ENCODE results near the gene ARHGAP45. TPM values are rescaled to one million over a fixed set of nuclear protein-coding genes. Genes with fewer than 3 reads are reported as not detected.

Gene ARHGAP45
- total and polyA plus RNA-seq, 2 of the 8 experiments (the other 6 are each of a cell fraction or from before 2014, with no cell fraction given), result 31.4 to 41.8 TPM

GRCh38 chr19:1109697-1110671 lies 43.0 kb downstream of the ARHGAP45 start:
- no peak overlapping the region for H2BK12ac ChIP-seq (ENCODE audit: low read depth, low read length)
- no peak overlapping the region for H4K5ac ChIP-seq (ENCODE audit: insufficient read length, low read depth, low read length)
- H2BK20ac ChIP-seq (ENCODE audit: low read length), result no peak overlapping the region
- H3K4me1 ChIP-seq (replicated peaks in 1 of 4; ENCODE audit: control insufficient read depth in 3 of 4, insufficient read depth in 4 of 4, low read length in 3 of 4), result peaks cover 0 to 11% (median 6%) of the 10 kb centered on the region in 4 experiments; a peak in 5 of 7 replicates
- H3K56ac ChIP-seq (replicated peaks; ENCODE audit: insufficient read length, low read depth, low read length), result no peak overlapping the region
- FAIRE-seq (no peak), DNase-seq (ENCODE audit: low read depth in 1 of 2, low spot score in 2 of 2) (no peak)
- H3K23me2 ChIP-seq (ENCODE audit: low read depth, low read length), result peaks cover 4% of the 10 kb centered on the region; the same call in 1 of the 2 replicates
- peaks cover 7 to 16% of the 10 kb centered on the region in 2 experiments for H4K20me1 ChIP-seq (replicated peaks in 1 of 2; ENCODE audit: control insufficient read depth in 1 of 2, insufficient read depth in 2 of 2, low read length in 2 of 2)
- no peak overlapping the region for H2BK5ac ChIP-seq (ENCODE audit: low read depth, low read length)
- no peak overlapping the region for H3K14ac ChIP-seq (ENCODE audit: insufficient read length)
- H3K36me3 ChIP-seq (ENCODE audit: control insufficient read depth in 2 of 4, insufficient read depth in 4 of 4, low read length in 3 of 4), result peaks cover 8 to 43% (median 17%) of the 10 kb centered on the region in 4 experiments; a peak in 6 of 8 replicates
- TF ChIP-seq CREB1 (IDR thresholded peaks at IDR 0.05), result no peak
- no peak overlapping the region for H2AK5ac ChIP-seq (ENCODE audit: low read depth, low read length)
- ChIA-PET CTCF (ENCODE audit: partially characterized antibody) (interaction anchor here (0.6 kb wide), 1 partner anchor 10 kb away, joined by 3 read pairs; no protein-coding TSS in a partner anchor), POLR2A (ENCODE audit: partially characterized antibody) (interaction anchor here (1.0 to 9.8 kb wide), 2 partner anchors 22 to 120 kb away, joined by 4 to 116 read pairs; no protein-coding TSS in a partner anchor)
- no peak overlapping the region for H4K91ac ChIP-seq (replicated peaks; ENCODE audit: insufficient read length, low read length)
- no peak overlapping the region for H3K23ac ChIP-seq (ENCODE audit: insufficient read length)
- no peak overlapping the region for H3K4ac ChIP-seq (replicated peaks; ENCODE audit: insufficient read length, low read depth, low read length)
- no peak overlapping the region for H2BK120ac ChIP-seq (replicated peaks; ENCODE audit: low read depth, low read length)
- H3K9ac ChIP-seq (replicated peaks in 1 of 4; ENCODE audit: extremely low read depth in 1 of 4, low read depth in 3 of 4, low read length in 3 of 4), result no peak overlapping the region
- 92% methylated on average over 36 of the region's 54 CpGs; no CpG with 5 or more reads in 1 of the 2 experiments for WGBS, 2 experiments (ENCODE audit: extremely low coverage in 1 of 2, insufficient coverage in 1 of 2, insufficient read length in 1 of 2, insufficient replicate concordance in 2 of 2, low coverage in 1 of 2, low lambda C conversion rate in 2 of 2, missing lambda C conversion rate in 1 of 2)
- no peak overlapping the region for H2AFZ ChIP-seq (ENCODE audit: low read length)
- peaks cover 2% of the 10 kb centered on the region for H3K79me1 ChIP-seq (ENCODE audit: low read depth, low read length)
- H3K4me3 ChIP-seq (ENCODE audit: extremely low read depth in 1 of 4, insufficient read depth in 2 of 4, low read depth in 3 of 4, low read length in 4 of 4), result no peak overlapping the region
- H3K79me2 ChIP-seq (ENCODE audit: control insufficient read depth in 1 of 2, insufficient read depth in 2 of 2, low read length in 2 of 2), result no peaks in the 10 kb centered on the region; a peak in 1 of 4 replicates
- H3K9me3 ChIP-seq (ENCODE audit: insufficient read depth in 2 of 2, low read depth in 1 of 2, low read length in 1 of 2), result no peaks in the 10 kb centered on the region
- no peak overlapping the region for H2BK15ac ChIP-seq (ENCODE audit: low read length)
- no peak overlapping the region for H3K4me2 ChIP-seq (ENCODE audit: insufficient read depth in 1 of 2, low read depth in 2 of 2, low read length in 2 of 2)
- H4K8ac ChIP-seq (ENCODE audit: extremely low read depth, insufficient read depth, low read length), result peak overlapping the region; percentile 51
- H3K18ac ChIP-seq (ENCODE audit: extremely low read depth, low read length), result no peak overlapping the region
- H3K27ac ChIP-seq (ENCODE audit: low read depth, low read length), result no peak overlapping the region
- no peaks in the 10 kb centered on the region for H3K27me3 ChIP-seq (replicated peaks in 1 of 4; ENCODE audit: control insufficient read depth in 3 of 4, extremely low read depth in 1 of 4, insufficient read depth in 3 of 4, low read length in 3 of 4)
